Subcutaneous adipose tissue (tissue), 4 donors: ENCODE measurements around the gene ARL8A. TPM values are rescaled to one million over a fixed set of nuclear protein-coding genes. Genes with fewer than 3 reads are reported as not detected.

Source experiments
- CTCF ChIP-seq: fragments of 450-650 bp; IDR thresholded peaks from one replicate; pipeline ENCODE4 v1.5.1; 2016; ENCODE audit warnings: low read depth, mild to moderate bottlenecking, control low read depth, antibody characterized with exemption, moderate library complexity
- total RNA-seq, 4 donors: library from RNA; depleted of rRNA; stranded (reverse); fragments of >200 nt; gene quantifications; one replicate each; pipeline ENCODE4 v1.1.0, GENCODE V29; 2016

Gene ARL8A
- total RNA-seq, result 10 to 100 TPM; 28.5 to 52.0 (median 38.4) TPM

- TF ChIP-seq CTCF, result no peak
Observed at GRCh38 chr1:202144402-202145067, at the start of gene ARL8A. ARL8A (minus strand) TSS chr1:202144737; CDS start chr1:202144572, 165 bp downstream.

GRCh38 chr1:202194328-202194648, 49.8 kb upstream of the ARL8A start:
- TF ChIP-seq CTCF, result no peak

GRCh38 chr1:202193614-202194327, 49.2 kb upstream of the ARL8A start, which contains the start of gene LGR6:
LGR6 (plus strand) TSS chr1:202193799; CDS start chr1:202193990, 191 bp downstream.
- no peak for TF ChIP-seq CTCF

- no peak for TF ChIP-seq CTCF
Observed at GRCh38 chr1:202192770-202193613, 48.5 kb upstream of the ARL8A start.

GRCh38 chr1:202189918-202190715, 45.6 kb upstream of the ARL8A start:
- no peak for TF ChIP-seq CTCF

- TF ChIP-seq CTCF, result no peak
Observed at GRCh38 chr1:202189001-202189790, 44.7 kb upstream of the ARL8A start.
